Pericardium fibroblast (primary cell): ENCODE measurements around the gene NPVF. TPM values are rescaled to one million over a fixed set of nuclear protein-coding genes. Genes with fewer than 3 reads are reported as not detected.

Source experiments
- total RNA-seq: library from RNA; depleted of rRNA; stranded (reverse); fragments of >200 nt; gene quantifications from 2 replicates; pipeline ENCODE4 v1.2.3, GENCODE V29; 2015

NPVF gene
- not detected in 2 replicates for total RNA-seq

GRCh38 chr7:25228386-25228785, at the start of gene NPVF:
NPVF (minus strand) TSS chr7:25228486; CDS start chr7:25228439, 47 bp downstream.

Other genes starting within 250 kb of the NPVF start
- gene OSBPL3, start 248.3 kb downstream of the NPVF start, total RNA-seq = 2.5 and 3.4 TPM in 2 replicates
- 18.3 and 25.6 TPM in 2 replicates for gene CYCS, start 103.2 kb downstream of the NPVF start, total RNA-seq